Subcutaneous adipose tissue (tissue), 4 donors: ENCODE results near the gene GGA3. TPM values are rescaled to one million over a fixed set of nuclear protein-coding genes. Genes with fewer than 3 reads are reported as not detected.

Experiments
- total RNA-seq, 4 donors: library from RNA; depleted of rRNA; stranded (reverse); fragments of >200 nt; gene quantifications; one replicate each; pipeline ENCODE4 v1.1.0, GENCODE V29; 2016
- TF ChIP-seq, protein P1 (sequence below): fragments of 450-650 bp; IDR thresholded peaks from one replicate; pipeline ENCODE4 v1.5.1; 2016; ENCODE audit warnings: low read depth, mild to moderate bottlenecking, control low read depth, antibody characterized with exemption, moderate library complexity

GGA3 gene
- total RNA-seq, 4 donors from 2014 or later = 21.5 to 36.0 (median 25.0) TPM

DNA sequence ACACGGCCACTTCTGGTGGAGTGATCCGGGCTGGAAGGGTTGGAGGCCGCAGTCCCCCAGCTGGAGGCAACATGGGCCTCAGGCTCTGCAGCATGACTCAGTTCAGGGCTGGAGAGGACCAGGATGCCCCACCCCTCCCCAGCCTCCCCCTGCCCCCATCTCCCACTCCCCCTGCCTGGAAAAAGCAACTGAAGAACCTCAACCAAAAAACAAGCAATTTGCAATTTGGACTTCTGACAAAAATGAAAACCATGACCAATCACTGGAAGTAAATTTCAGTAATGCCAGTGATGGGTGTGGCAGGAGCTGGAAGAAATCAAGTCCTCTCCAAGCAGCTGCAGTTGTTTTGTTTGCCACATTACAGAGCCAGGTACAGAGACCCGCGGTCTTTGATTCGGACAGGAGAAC is 16.3 kb upstream of the GGA3 start:
- TF ChIP-seq, protein P1, sequence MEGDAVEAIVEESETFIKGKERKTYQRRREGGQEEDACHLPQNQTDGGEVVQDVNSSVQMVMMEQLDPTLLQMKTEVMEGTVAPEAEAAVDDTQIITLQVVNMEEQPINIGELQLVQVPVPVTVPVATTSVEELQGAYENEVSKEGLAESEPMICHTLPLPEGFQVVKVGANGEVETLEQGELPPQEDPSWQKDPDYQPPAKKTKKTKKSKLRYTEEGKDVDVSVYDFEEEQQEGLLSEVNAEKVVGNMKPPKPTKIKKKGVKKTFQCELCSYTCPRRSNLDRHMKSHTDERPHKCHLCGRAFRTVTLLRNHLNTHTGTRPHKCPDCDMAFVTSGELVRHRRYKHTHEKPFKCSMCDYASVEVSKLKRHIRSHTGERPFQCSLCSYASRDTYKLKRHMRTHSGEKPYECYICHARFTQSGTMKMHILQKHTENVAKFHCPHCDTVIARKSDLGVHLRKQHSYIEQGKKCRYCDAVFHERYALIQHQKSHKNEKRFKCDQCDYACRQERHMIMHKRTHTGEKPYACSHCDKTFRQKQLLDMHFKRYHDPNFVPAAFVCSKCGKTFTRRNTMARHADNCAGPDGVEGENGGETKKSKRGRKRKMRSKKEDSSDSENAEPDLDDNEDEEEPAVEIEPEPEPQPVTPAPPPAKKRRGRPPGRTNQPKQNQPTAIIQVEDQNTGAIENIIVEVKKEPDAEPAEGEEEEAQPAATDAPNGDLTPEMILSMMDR = no peak

DNA sequence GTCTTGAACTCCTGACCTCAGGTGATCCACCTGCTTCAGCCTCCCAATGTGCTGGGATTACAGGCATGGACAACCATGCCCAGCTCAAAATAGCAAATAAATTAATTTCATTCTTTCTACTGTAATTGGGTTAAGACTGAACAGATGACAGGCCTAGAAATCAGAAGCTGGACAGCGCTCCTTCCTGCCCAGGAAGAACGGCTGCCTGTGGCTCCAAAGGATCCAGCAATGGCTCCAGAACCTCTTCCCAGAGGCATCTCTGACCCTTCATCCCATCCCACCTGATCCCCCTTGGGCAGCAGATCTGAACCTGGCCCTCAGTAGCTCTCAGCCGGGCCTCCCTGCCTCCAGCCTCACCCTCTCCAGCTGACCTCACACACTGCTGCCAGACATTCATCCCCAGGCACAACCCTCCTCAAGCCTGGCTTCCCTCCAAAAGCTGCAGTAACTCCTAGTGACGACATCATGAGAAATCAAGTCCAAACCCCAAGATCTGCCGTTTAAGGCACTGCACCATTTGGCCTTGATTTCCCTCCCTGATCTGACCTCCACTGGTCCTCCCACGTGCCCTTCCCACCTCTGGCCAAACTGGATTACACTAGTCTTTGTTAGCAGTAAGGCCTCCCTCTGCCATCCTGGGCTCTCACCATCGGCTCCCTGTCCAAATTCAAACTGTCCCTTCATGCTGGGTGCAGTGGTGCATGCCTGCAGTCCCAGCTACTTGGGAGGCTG is 12.7 kb upstream of the GGA3 start:
- TF ChIP-seq, protein P1 = no peak

DNA sequence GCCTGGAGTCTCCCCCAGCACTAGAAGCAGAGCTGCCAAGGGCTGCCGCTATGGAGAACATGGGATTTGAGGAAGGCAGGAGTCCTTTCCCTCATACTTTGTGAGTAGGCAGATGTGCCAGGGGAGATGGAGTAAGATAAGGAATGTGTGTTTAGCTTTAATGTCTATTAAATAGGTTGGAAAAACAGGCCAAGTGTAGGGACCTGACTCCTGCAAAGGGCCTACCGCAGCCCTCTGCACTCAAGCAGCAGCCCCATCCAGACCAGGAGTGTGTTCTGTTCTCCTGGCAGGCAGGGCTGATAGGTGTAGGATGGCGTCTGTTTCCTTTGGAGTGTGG is 11.4 kb upstream of the GGA3 start:
- TF ChIP-seq, protein P1 = no peak

DNA sequence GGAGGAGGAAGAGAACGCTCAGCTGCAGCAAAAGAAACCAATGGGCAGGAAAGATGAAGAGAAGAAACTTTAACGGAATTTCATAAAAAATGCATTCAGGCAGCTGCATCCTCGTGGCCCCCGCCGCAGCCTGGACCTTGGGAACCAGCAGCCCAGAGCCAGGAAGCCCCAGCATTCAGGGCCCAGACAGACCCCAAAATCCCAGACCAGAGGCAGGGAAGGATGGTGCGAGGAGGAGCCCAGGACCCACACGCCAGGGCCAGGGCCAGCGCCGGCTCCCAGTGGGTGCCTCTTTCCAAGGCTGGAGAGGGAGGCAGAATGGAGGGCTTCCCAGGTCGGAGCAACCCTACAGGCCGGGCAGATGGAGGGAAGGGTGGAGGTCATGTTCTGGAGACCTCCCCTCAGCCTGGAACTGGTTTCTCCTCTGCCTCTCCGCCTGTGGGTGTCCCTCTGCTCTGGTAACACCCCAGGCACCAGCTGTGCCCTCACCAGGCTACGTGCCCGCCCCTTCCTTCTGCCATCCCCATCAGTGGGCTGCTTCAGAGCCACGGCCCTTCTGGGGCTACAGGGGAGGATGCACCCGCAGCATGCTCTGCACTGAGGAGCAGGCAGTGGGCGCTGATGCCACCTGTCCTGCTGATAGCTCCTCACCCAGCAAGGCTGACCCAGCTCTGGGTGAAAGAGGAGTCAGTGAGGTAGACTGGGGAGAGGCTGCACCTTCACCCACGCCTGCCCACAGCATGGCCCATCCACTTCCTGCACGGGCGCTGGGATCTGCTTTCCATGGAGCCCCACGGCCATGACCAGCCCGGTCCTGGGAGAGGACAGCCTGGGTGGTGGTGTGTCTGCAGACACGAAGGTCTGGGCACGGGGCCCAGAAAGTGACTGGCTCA is 10.8 kb upstream of the GGA3 start:
- TF ChIP-seq, protein P1 = no peak

DNA sequence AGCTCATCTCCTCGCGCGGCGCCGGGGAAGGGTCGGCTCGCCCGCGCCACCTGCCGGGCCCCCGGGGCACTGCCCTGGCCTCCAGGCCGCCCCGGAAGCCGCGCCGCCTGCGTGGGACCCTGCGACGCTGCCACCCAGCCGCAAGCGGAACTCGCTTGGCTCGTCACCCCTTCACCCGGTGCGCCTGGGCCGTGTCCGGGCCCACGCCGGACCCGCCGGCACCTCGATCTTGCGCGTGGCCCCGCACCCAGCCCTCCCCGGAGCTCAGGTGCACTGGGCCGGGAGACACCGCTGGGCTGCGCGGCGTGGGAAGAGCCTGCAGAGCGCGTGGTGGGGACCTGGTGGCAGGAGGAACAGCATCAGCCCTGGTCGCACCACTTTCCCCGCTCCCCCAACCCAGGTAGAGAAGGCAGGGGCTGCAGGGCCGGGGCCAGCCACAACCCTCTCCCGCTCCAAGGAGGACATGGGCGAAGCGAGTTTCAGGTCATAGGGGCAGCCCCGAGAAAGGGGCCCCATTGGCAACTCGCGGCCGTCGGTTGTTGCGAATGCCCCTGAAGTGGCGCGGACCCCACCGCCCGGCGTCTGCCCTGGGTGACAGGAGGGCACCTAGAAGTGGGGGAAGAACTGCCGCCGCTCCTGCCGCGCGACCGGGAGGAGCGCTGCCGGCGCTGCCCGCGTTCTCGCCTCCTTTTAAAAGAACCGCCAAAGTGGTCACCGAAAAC is 10.0 kb upstream of the GGA3 start:
- TF ChIP-seq, protein P1 = no peak

DNA sequence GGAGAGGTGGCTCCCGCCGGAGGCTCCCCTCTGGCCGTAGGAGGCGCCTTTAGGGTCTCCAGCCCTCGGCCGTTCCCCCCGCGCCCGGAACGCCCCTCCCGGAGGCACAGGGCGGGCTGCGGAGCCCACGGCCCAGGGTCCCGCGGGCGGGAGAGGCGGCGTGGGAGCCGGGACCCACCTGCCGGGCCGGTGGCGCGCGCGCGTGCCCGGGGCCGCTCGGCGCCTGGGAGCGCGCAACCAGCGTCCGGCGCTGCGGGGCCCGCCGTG is 9.5 kb upstream of the GGA3 start, which contains the start of gene MIF4GD:
Gene MIF4GD, minus strand, starts transcription at position 266 of the 267 bp plus-strand sequence. CDS start 1,036 bp downstream, outside the sequence.
- TF ChIP-seq, protein P1 = no peak
